Astrocyte of the cerebellum (primary cell): ENCODE results near the gene MXRA7.

Source experiments
- DNase-seq: peaks from one replicate; pipeline ENCODE4 v3.0.0-alpha.2; 2011; ENCODE audit warnings: low read depth
- H3K4me3 ChIP-seq: 2 replicates; pipeline ENCODE4 v1.5.1; 2011; ENCODE audit warnings: mild to moderate bottlenecking, low read depth, low read length, moderate library complexity
- in situ Hi-C: cut with HindIII; loops from 2 replicates; pipeline ENCODE4 v1.10.0; 2017; ENCODE audit warnings: low sequenced_read_pairs
- TF ChIP-seq, protein P1 (sequence below): IDR thresholded peaks from 2 replicates; pipeline ENCODE4 v1.5.1; 2012; ENCODE audit warnings: low read length, low read depth, moderate library complexity, mild to moderate bottlenecking; ENCODE audit errors: missing control alignments

The MXRA7 gene

DNA sequence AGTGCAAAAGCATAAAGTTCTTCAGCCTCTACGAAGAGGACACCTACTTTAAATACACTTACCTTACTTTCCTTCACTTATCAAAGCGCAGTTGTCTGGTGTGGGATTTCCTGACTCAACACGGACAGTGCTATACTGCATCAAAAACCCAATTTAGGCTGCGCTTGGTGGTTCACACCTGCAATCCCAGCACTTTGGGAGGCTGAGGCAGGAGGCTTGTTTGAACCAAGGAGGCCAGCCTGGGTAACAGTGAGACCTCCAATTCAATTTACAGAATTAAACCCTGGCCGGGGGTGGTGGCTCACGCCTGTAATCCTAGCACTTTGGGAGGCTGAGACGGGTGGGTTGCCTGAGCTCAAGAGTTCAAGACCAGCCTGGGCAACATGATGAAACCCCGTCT is 11.5 kb upstream of the MXRA7 start:
- H3K4me3 ChIP-seq = no peak overlapping the region
- TF ChIP-seq, protein P1, sequence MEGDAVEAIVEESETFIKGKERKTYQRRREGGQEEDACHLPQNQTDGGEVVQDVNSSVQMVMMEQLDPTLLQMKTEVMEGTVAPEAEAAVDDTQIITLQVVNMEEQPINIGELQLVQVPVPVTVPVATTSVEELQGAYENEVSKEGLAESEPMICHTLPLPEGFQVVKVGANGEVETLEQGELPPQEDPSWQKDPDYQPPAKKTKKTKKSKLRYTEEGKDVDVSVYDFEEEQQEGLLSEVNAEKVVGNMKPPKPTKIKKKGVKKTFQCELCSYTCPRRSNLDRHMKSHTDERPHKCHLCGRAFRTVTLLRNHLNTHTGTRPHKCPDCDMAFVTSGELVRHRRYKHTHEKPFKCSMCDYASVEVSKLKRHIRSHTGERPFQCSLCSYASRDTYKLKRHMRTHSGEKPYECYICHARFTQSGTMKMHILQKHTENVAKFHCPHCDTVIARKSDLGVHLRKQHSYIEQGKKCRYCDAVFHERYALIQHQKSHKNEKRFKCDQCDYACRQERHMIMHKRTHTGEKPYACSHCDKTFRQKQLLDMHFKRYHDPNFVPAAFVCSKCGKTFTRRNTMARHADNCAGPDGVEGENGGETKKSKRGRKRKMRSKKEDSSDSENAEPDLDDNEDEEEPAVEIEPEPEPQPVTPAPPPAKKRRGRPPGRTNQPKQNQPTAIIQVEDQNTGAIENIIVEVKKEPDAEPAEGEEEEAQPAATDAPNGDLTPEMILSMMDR = no peak
- in situ Hi-C loops = no loop called here
- no peak for DNase-seq

DNA sequence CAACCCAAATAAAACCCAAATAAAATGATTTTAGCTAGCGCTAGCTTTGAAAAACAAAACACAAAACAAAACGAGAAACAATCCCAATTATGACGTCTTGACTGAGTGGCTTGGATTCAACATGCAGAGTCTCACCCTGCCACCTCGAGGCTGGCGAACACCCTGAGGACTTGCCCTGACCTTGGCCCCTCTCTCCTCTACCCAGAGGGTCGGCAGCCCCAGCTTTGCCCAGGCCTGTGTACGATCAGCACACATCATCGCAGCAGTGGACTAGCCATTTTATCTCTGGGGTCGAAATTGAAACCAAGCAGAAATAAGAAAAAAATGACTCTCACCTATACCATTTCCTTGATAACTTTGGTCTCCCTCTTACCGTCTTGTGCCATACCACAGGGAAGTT is 10.7 kb upstream of the MXRA7 start:
- no peak for DNase-seq
- H3K4me3 ChIP-seq = no peak overlapping the region
- TF ChIP-seq, protein P1 = no peak
- in situ Hi-C loops = no loop called here

DNA sequence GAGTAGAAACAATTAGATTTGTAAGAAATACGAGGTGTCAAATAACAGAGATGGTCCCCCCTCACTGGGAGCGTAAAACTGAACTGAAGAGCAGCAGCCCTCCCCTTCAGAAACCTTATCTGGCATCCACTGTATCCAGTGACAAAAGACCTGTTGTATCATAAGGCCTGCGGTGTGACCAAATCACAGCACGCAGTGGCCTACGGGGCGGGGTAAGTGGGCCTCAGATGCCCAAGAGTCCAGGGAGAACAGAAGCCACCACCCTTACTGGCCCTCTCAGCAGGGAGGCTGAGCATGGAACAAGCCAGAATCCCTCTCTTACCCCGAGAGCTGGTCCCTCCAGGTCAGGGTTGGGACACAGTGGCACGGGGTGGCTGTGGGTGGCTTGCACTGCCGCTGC is 10.2 kb upstream of the MXRA7 start:
- H3K4me3 ChIP-seq = no peak overlapping the region
- DNase-seq = no peak
- TF ChIP-seq, protein P1 = no peak
- in situ Hi-C loops = no loop called here

DNA sequence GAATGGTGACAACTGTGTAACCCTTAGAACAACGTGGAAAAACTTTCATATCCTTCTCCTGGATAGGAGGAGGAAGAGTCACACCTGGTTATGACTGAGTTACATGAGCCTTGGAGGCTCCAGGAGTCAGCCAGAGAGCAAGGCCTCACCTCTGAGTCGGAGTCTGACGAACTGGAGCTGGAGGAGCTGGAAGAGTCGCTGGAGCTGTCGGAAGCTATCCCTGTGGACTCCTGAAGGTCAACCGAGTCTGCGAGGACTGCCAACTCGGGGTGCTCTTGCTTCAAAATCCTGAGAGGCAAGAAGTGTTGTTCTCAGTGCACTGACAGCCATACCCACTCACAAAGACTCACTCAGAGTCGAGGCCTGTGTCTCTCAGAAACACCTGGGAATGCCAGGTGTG is 9.4 kb upstream of the MXRA7 start:
- DNase-seq = no peak
- in situ Hi-C loops = no loop called here
- TF ChIP-seq, protein P1 = no peak
- no peak overlapping the region for H3K4me3 ChIP-seq

DNA sequence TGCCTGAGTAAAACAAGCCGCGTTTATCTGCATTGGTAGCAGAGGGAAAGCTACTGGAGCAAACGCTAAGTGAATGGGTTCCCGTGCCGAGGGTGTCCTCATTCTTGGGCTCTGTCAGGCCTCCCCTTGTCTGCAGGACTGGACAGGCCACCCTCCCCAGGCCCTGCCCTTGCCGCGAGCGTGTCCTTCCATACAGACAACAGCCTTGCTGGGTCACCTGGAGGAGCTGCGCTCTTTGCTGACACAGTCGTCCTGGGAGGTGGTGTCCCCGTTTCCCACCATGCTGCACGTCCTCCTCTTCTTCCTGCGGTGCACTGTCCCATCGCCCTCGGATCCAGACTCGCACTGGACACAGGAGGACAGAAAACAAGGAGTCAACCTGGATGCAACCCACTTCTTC is 7.8 kb upstream of the MXRA7 start:
- in situ Hi-C loops = no loop called here
- no peak overlapping the region for H3K4me3 ChIP-seq
- DNase-seq = no peak
- TF ChIP-seq, protein P1 = no peak

DNA sequence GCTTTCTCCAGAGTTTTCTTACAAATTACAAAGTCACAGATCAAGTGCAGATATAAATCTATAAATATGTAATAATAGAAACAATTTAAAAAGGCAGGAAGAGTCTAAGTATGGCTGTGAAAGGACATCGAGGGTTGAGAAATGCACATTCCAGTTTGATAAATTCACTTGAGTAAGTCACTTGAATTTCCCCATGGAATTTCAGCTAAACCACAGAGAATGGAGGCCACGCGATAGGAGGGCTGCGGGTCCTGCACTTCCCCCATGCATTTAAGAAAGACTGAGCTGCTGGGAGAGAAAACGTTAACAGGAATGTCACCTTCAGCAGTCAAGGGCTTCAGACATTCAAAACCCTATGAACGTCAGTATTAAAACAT is 6.1 kb upstream of the MXRA7 start:
- DNase-seq = peak; percentile 73
- in situ Hi-C loops = no loop called here
- H3K4me3 ChIP-seq = no peak overlapping the region
- TF ChIP-seq, protein P1 = no peak
